Jurkat, Clone E6-1 (cell line): ENCODE measurements around the gene SRGAP3.
"Not testable (repeated sequence)": the region's sequence is repeated elsewhere in the genome, so short reads cannot be mapped to it uniquely, and the experiment has no call there.

Experiments
- DNase-seq: peaks from one replicate; pipeline ENCODE4 v3.0.0-alpha.2; 2011; ENCODE audit warnings: low read depth, low spot score
- H3K4me3 ChIP-seq: 2 replicates; pipeline ENCODE4 v1.5.1; 2011; ENCODE audit warnings: mild to moderate bottlenecking, low read length, control low read depth, moderate library complexity

Gene SRGAP3

GRCh38 chr3:9110316-9110715 lies 139.1 kb downstream of the SRGAP3 start:
- no peak for DNase-seq
- H3K4me3 ChIP-seq = no peak overlapping the region

- DNase-seq = no peak
- H3K4me3 ChIP-seq = no peak overlapping the region
These were observed 139.9 kb downstream of the SRGAP3 start for GRCh38 chr3:9109568-9109914.

- no peak overlapping the region for H3K4me3 ChIP-seq
- DNase-seq = no peak
These were observed 140.4 kb downstream of the SRGAP3 start for GRCh38 chr3:9108876-9109567.

GRCh38 chr3:9107738-9108137 lies 141.7 kb downstream of the SRGAP3 start:
- DNase-seq = no peak
- H3K4me3 ChIP-seq = no peak overlapping the region

- DNase-seq = no peak
- H3K4me3 ChIP-seq = no peak overlapping the region
These were observed 144.0 kb downstream of the SRGAP3 start for GRCh38 chr3:9105421-9105820.

- DNase-seq = no peak
- no peak overlapping the region for H3K4me3 ChIP-seq
These were observed 145.3 kb downstream of the SRGAP3 start for GRCh38 chr3:9104121-9104520.

- no peak overlapping the region for H3K4me3 ChIP-seq
- no peak for DNase-seq
These were observed 147.0 kb downstream of the SRGAP3 start for GRCh38 chr3:9102240-9102981.

GRCh38 chr3:9101286-9101685 lies 148.2 kb downstream of the SRGAP3 start:
- no peak overlapping the region for H3K4me3 ChIP-seq
- DNase-seq = no peak

- no peak for DNase-seq
- no peak overlapping the region for H3K4me3 ChIP-seq
These were observed 148.9 kb downstream of the SRGAP3 start for GRCh38 chr3:9100513-9100894.

GRCh38 chr3:9099702-9100512 lies 149.5 kb downstream of the SRGAP3 start:
- DNase-seq = no peak
- H3K4me3 ChIP-seq = no peak overlapping the region

- no peak for DNase-seq
- H3K4me3 ChIP-seq = no peak overlapping the region
These were observed 150.4 kb downstream of the SRGAP3 start for GRCh38 chr3:9098716-9099675.

GRCh38 chr3:9097495-9097894 lies 152.0 kb downstream of the SRGAP3 start:
- no peak for DNase-seq
- H3K4me3 ChIP-seq = no peak overlapping the region

GRCh38 chr3:9091486-9092235 lies 157.8 kb downstream of the SRGAP3 start:
- H3K4me3 ChIP-seq = no peak overlapping the region
- no peak for DNase-seq

- no peak for DNase-seq
- no peak overlapping the region for H3K4me3 ChIP-seq
These were observed 160.7 kb downstream of the SRGAP3 start for GRCh38 chr3:9088441-9089353.

GRCh38 chr3:9087831-9088413 lies 161.5 kb downstream of the SRGAP3 start:
- no peak overlapping the region for H3K4me3 ChIP-seq
- no peak for DNase-seq

GRCh38 chr3:9085428-9085827 lies 164.0 kb downstream of the SRGAP3 start:
- H3K4me3 ChIP-seq, DNase-seq: not testable (repeated sequence)

- no peak for DNase-seq
These were observed 168.1 kb downstream of the SRGAP3 start for GRCh38 chr3:9081184-9081818.

More at GRCh38 chr3:9081184-9081818, 168.1 kb downstream of the SRGAP3 start:
- H3K4me3 ChIP-seq = no peak overlapping the region
